Measurements from ENCODE around the gene C16orf90. TPM values are rescaled to one million over a fixed set of nuclear protein-coding genes. Genes with fewer than 3 reads are reported as not detected.

The C16orf90 gene
- polyA plus RNA-seq, 3 donors: not detected

DNA sequence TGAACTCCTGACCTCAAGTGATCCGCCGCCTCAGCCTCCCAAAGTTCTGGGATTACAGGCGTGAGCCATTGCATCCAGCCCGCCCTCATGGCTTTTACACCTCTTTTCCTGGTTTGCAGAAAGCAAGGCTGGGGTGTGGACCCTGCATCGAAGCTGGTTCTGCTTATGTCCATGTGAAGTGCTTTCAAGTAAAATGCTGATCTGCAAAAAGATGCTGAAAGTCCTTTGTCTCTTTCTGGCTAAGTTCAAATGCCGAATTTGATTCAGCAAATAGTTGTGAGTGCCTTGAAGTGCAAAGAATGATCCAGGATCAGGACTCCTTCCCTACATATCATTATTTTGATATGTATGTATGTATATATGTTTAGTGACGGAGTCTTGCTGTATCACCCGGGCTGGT, 34.7 kb downstream of the C16orf90 start:
- Histone ChIP-seq H3K9ac (ENCODE audit: insufficient read depth, low read length, poor library complexity, severe bottlenecking) (no peak overlapping the region), H3K36me3 (replicated peaks in 1 of 2; ENCODE audit: control insufficient read depth in 1 of 2, insufficient read depth in 2 of 2, low read length in 2 of 2) (peaks cover under 1 to 4% of the 10 kb centered on the region in 2 donors), H3K79me2 (ENCODE audit: insufficient read depth, low read length) (peaks cover 83% of the 10 kb centered on the region), H3K27ac (ENCODE audit: low read depth in 1 of 2, low read length in 2 of 2) (no peak overlapping the region), H2AFZ (ENCODE audit: insufficient read depth, low read depth, low read length, poor library complexity, severe bottlenecking) (no peak overlapping the region), H3K4me1 (ENCODE audit: control insufficient read depth in 1 of 2, insufficient read depth in 2 of 2, low read length in 2 of 2) (peaks cover 39 to 54% of the 10 kb centered on the region in 2 donors), H3K4me2 (replicated peaks; ENCODE audit: extremely low read depth, low read length, poor library complexity, severe bottlenecking) (no peak overlapping the region), H3K27me3 (ENCODE audit: control insufficient read depth in 2 of 2, insufficient read depth in 2 of 2, low read length in 2 of 2) (no peaks in the 10 kb centered on the region), H3K9me3 (replicated peaks in 1 of 2; ENCODE audit: control insufficient read depth in 1 of 2, insufficient read depth in 1 of 2, low read length in 2 of 2) (no peaks in the 10 kb centered on the region), H4K20me1 (ENCODE audit: insufficient read depth, low read length) (peaks cover 72% of the 10 kb centered on the region), H3K4me3 (replicated peaks in 1 of 3; ENCODE audit: low read depth in 2 of 3, low read length in 3 of 3) (no peak overlapping the region)
- intact Hi-C loops (cut with micrococcal nuclease): loop anchor here in 1 of 2 donors (5.0 kb wide), 1 partner anchor 37 kb away; the partner anchor contains the start of gene C16orf90
- TF ChIP-seq, protein P1, sequence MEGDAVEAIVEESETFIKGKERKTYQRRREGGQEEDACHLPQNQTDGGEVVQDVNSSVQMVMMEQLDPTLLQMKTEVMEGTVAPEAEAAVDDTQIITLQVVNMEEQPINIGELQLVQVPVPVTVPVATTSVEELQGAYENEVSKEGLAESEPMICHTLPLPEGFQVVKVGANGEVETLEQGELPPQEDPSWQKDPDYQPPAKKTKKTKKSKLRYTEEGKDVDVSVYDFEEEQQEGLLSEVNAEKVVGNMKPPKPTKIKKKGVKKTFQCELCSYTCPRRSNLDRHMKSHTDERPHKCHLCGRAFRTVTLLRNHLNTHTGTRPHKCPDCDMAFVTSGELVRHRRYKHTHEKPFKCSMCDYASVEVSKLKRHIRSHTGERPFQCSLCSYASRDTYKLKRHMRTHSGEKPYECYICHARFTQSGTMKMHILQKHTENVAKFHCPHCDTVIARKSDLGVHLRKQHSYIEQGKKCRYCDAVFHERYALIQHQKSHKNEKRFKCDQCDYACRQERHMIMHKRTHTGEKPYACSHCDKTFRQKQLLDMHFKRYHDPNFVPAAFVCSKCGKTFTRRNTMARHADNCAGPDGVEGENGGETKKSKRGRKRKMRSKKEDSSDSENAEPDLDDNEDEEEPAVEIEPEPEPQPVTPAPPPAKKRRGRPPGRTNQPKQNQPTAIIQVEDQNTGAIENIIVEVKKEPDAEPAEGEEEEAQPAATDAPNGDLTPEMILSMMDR (IDR thresholded peaks at IDR 0.05): no peak
- Mint-ChIP-seq H3K27ac (peak overlapping the region in 3 of 7 donors; percentile 54 to 60 (median 58)), H3K9me3 (no peaks in the 10 kb centered on the region), H3K36me3 (peaks cover 7 to 11% of the 10 kb centered on the region in 2 donors), H3K4me1 (peaks cover 65% of the 10 kb centered on the region), H3K27me3 (ENCODE audit: low read depth in 3 of 3) (no peaks in the 10 kb centered on the region), H3K4me3 (no peak overlapping the region)
- no peak for DNase-seq
- WGBS (ENCODE audit: insufficient coverage): 92% methylated on average over 5 of the region's 8 CpGs

DNA sequence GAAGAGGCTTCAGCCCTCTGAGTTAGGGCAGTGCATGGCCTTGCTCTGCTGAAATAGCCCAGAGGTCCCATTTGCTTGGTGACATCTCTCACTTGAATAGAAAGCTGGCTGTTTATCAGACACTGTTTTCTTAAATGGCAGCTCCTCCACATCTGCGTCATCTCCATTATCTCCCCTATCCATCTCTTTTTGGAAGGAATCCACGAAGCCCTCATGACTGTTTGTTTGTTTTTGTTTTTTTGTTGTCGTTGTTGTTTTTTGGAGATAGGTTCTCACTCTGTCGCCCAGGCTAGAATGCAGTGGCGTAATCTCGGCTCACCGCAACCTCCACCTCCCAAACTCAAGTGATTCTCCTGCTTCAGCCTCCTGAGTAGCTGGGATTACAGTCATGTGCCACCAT, 35.2 kb downstream of the C16orf90 start:
- Mint-ChIP-seq H3K36me3 (peaks cover 3 to 6% of the 10 kb centered on the region in 2 donors), H3K27ac (peak overlapping the region in 1 of 7 donors; percentile 58), H3K4me3 (no peak overlapping the region), H3K9me3 (no peaks in the 10 kb centered on the region), H3K27me3 (ENCODE audit: low read depth in 3 of 3) (peaks cover 0 to 3% (median 0%) of the 10 kb centered on the region in 3 donors), H3K4me1 (peaks cover 65% of the 10 kb centered on the region)
- H3K27me3 ChIP-seq (ENCODE audit: control insufficient read depth in 2 of 2, insufficient read depth in 2 of 2, low read length in 2 of 2): no peaks in the 10 kb centered on the region
- peaks cover 39 to 54% of the 10 kb centered on the region in 2 donors for H3K4me1 ChIP-seq (ENCODE audit: control insufficient read depth in 1 of 2, insufficient read depth in 2 of 2, low read length in 2 of 2)
- peaks cover 78% of the 10 kb centered on the region for H3K79me2 ChIP-seq (ENCODE audit: insufficient read depth, low read length)
- no peak overlapping the region for H3K4me2 ChIP-seq (replicated peaks; ENCODE audit: extremely low read depth, low read length, poor library complexity, severe bottlenecking)
- no peaks in the 10 kb centered on the region for H3K9me3 ChIP-seq (replicated peaks in 1 of 2; ENCODE audit: control insufficient read depth in 1 of 2, insufficient read depth in 1 of 2, low read length in 2 of 2)
- no CpG with 5 or more reads among the region's 7 CpGs for WGBS (ENCODE audit: insufficient coverage)
- no peak overlapping the region for H2AFZ ChIP-seq (ENCODE audit: insufficient read depth, low read depth, low read length, poor library complexity, severe bottlenecking)
- H4K20me1 ChIP-seq (ENCODE audit: insufficient read depth, low read length): peaks cover 67% of the 10 kb centered on the region
- DNase-seq: no peak
- H3K27ac ChIP-seq (ENCODE audit: low read depth in 1 of 2, low read length in 2 of 2): no peak overlapping the region
- H3K36me3 ChIP-seq (replicated peaks in 1 of 2; ENCODE audit: control insufficient read depth in 1 of 2, insufficient read depth in 2 of 2, low read length in 2 of 2): no peaks in the 10 kb centered on the region
- TF ChIP-seq, protein P1 (IDR thresholded peaks at IDR 0.05): no peak
- no peak overlapping the region for H3K4me3 ChIP-seq (replicated peaks in 1 of 3; ENCODE audit: low read depth in 2 of 3, low read length in 3 of 3)
- intact Hi-C loops (cut with micrococcal nuclease): loop anchor here in 1 of 2 donors (5.0 kb wide), 1 partner anchor 37 kb away; the partner anchor contains the start of gene C16orf90
- no peak overlapping the region for H3K9ac ChIP-seq (ENCODE audit: insufficient read depth, low read length, poor library complexity, severe bottlenecking)
